Measurements from ENCODE around the gene MTNR1A. TPM values are rescaled to one million over a fixed set of nuclear protein-coding genes. Genes with fewer than 3 reads are reported as not detected.

MTNR1A gene
- total RNA-seq, 3 donors from 2014 or later: 1.4 to 4.9 (median 3.8) TPM

DNA sequence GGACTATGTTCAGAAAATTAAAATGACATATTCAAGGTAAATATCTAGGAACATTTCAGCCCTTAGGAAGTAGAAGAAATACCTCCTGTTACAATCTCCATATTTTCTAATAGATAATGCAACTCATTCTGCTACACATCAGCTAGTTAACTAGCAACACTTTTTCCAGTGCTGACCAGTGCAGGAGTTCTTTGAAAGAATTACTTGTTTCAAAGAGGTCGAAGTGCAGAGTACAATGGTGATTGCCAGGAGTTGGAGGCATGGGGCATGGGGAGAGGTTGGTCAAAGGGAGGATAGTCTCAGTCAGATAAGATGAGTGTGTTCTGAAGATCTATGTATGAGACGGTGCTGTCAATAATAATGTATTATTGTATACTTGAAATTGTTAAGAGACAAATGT lies 53.1 kb downstream of the MTNR1A start:
- Histone ChIP-seq H3K4me1 (ENCODE audit: low read depth) (no peaks in the 10 kb centered on the region), H3K36me3 (ENCODE audit: low read depth) (no peaks in the 10 kb centered on the region), H3K9me3 (no peaks in the 10 kb centered on the region), H3K4me3 (no peak overlapping the region)
- DNase-seq (no peak), ATAC-seq (no peak)
- TF ChIP-seq, protein P1, sequence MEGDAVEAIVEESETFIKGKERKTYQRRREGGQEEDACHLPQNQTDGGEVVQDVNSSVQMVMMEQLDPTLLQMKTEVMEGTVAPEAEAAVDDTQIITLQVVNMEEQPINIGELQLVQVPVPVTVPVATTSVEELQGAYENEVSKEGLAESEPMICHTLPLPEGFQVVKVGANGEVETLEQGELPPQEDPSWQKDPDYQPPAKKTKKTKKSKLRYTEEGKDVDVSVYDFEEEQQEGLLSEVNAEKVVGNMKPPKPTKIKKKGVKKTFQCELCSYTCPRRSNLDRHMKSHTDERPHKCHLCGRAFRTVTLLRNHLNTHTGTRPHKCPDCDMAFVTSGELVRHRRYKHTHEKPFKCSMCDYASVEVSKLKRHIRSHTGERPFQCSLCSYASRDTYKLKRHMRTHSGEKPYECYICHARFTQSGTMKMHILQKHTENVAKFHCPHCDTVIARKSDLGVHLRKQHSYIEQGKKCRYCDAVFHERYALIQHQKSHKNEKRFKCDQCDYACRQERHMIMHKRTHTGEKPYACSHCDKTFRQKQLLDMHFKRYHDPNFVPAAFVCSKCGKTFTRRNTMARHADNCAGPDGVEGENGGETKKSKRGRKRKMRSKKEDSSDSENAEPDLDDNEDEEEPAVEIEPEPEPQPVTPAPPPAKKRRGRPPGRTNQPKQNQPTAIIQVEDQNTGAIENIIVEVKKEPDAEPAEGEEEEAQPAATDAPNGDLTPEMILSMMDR (IDR thresholded peaks at IDR 0.05): no peak
- intact Hi-C loops (cut with DNase I, micrococcal nuclease): no loop called here

DNA sequence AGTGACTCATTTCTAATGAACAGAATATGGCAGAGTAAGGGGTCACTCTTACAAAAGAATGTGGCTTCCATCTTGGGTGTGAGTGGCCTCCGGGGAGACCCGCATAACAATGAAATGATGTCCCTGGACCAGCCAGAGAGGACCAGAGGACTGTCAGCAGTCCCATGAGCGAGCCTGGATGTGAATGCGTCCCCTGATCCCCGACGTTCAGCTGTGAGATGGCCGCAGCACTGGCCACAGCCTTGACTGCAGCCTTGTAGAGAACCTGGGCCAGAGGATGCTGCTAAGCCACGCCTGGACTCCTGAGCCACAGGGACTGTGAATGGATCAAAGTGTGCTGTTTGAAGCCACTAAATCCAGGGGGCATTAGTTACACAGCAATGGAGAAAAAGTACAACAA lies 53.8 kb downstream of the MTNR1A start:
- DNase-seq: no peak
- no peaks in the 10 kb centered on the region for H3K36me3 ChIP-seq (ENCODE audit: low read depth)
- ATAC-seq: no peak
- no peaks in the 10 kb centered on the region for H3K4me1 ChIP-seq (ENCODE audit: low read depth)
- H3K4me3 ChIP-seq: no peak overlapping the region
- intact Hi-C loops (cut with DNase I, micrococcal nuclease): no loop called here
- H3K9me3 ChIP-seq: no peaks in the 10 kb centered on the region
- TF ChIP-seq, protein P1 (IDR thresholded peaks at IDR 0.05): no peak

DNA sequence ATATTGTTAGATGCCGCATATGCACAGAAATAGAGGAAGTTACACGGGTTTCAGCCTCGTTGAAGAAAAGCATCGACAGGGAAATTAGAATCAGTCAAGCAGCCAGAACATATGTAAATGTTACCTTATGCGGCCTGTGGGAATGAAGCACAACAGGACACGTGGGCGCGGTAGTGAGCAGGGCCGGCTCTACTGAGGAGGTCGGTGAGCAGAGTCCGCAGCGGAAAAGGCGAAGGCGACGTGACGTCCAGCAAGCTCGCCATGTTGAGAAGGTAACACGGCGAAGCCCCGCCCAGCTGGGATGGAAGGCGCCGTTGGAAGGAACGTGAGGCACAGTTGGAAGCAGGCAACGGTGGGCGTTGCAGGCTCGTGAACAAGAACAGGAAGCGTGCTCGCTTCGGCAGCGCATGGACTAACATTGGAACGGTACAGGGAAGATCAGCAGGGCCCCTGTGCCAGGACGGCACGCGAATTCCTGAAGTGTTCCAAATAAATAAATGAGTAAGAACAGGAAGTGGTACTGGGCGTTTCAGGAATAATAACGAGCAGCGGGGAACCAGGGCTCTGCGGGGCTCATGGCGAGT lies 54.6 kb downstream of the MTNR1A start:
- Histone ChIP-seq H3K4me3 (no peak overlapping the region), H3K4me1 (ENCODE audit: low read depth) (no peaks in the 10 kb centered on the region), H3K9me3 (no peaks in the 10 kb centered on the region), H3K36me3 (ENCODE audit: low read depth) (no peaks in the 10 kb centered on the region)
- intact Hi-C loops (cut with DNase I, micrococcal nuclease): no loop called here
- TF ChIP-seq, protein P1 (IDR thresholded peaks at IDR 0.05): no peak
- ATAC-seq (no peak), DNase-seq (peak in 1 of 3 donors; percentile 35)

DNA sequence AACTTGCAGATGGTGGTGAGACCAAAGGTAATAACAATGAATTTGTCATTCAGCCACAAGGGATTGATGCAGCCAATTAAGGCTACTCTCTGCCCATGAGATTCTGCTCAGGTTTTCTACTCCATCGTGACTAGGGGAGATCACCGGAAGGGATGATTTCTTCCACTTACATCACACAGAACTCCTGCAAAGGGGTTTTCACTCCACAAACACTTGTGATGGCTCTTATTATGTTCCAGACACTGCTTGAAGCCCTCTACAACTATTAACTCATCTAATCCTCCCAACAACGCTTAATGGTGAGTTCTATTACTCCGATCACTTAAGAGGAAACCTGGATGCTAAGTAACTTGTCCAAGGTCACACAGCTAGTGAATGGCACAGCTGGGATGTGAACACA lies 55.9 kb downstream of the MTNR1A start:
- Histone ChIP-seq H3K4me3 (no peak overlapping the region), H3K36me3 (ENCODE audit: low read depth) (no peaks in the 10 kb centered on the region), H3K9me3 (no peaks in the 10 kb centered on the region), H3K4me1 (ENCODE audit: low read depth) (no peaks in the 10 kb centered on the region)
- no peak for DNase-seq
- no peak for ATAC-seq
- intact Hi-C loops (cut with DNase I, micrococcal nuclease): no loop called here
- TF ChIP-seq, protein P1 (IDR thresholded peaks at IDR 0.05): no peak

DNA sequence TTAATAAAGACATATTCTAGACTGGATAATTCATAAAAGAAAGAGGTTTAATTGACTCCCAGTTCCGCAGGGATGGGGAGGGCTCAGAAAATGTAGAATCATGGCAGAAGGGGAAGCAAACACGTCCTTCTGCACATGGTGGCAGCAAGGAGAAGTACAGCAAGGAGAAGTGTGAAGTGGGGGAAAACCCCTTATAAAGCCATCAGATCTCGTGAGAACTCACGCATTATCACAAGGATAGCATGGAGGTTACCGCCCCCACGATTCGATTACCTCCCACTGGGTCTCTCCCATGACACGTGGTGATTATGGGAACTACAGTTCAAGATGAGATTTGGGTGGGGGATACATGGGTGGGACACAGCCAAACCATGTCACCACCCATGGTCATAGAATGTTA lies 58.3 kb downstream of the MTNR1A start:
- ATAC-seq: no peak
- TF ChIP-seq, protein P1 (IDR thresholded peaks at IDR 0.05): no peak
- Histone ChIP-seq H3K4me3 (no peak overlapping the region), H3K36me3 (ENCODE audit: low read depth) (no peaks in the 10 kb centered on the region), H3K9me3 (no peaks in the 10 kb centered on the region), H3K4me1 (ENCODE audit: low read depth) (no peaks in the 10 kb centered on the region)
- no peak for DNase-seq
- intact Hi-C loops (cut with DNase I, micrococcal nuclease): no loop called here

DNA sequence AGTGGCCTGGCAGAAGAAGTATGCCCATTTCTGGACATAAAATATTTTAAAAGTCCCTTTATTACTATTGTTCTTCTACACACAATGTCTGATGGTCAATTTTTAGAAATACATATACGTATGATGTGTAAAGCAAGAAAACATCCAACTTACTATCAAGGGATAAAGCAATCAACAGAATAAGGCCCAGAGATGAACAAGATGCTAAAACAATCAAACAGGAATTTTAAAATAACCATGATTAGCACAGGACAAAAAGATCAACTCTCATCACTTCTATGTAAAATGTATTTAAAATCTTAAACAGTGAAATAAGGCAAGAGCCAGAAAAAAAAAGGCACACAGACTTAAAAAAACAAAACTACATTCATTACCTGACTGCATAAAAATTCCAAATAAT lies 60.9 kb downstream of the MTNR1A start:
- intact Hi-C loops (cut with DNase I, micrococcal nuclease): no loop called here
- no peak for DNase-seq
- peaks cover 9% of the 10 kb centered on the region for H3K9me3 ChIP-seq
- no peak for ATAC-seq
- no peak overlapping the region for H3K4me3 ChIP-seq
- H3K4me1 ChIP-seq (ENCODE audit: low read depth): no peaks in the 10 kb centered on the region
- TF ChIP-seq, protein P1 (IDR thresholded peaks at IDR 0.05): no peak
- H3K36me3 ChIP-seq (ENCODE audit: low read depth): no peaks in the 10 kb centered on the region

All from mucosa of descending colon (tissue), 3 donors.